ENCODE results near the gene PDIA3. TPM values are rescaled to one million over a fixed set of nuclear protein-coding genes. Genes with fewer than 3 reads are reported as not detected.

PDIA3 gene
- total and polyA plus RNA-seq, 2 of the 13 experiments (the other 11 are each of a cell fraction or from before 2014, with no cell fraction given) = 238 to 433 TPM

DNA sequence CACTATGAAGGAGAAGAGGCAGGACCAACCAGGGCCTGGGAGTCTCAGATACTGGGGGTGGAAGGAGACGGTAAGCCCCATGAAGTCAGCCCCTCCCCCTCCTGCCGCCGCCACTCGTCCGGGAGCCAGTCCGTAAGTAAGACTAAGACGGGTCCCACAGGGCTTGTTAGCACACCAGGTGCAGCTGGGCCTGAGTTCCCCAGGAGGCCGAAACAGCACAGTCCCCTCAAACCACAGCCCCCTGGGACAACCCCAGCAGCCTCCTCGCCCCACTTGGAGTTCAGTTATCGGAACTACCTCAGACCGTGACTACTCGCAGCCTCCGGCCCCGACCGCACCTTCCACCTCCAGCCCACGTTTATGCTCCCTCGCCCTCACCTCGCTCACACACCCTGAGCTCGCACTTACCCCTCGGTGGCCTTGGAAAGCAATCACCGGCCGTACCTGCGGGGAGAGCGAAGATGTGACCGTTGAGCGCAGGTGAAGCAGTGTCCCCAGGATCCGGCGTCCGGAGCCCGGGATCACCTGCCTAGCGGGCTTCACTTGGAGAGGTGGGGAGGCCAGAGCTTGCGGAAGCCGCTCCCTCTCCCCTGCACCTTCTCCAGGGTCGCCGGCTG lies 30.0 kb downstream of the PDIA3 start (continued):
- TF ChIP-seq, protein P1, sequence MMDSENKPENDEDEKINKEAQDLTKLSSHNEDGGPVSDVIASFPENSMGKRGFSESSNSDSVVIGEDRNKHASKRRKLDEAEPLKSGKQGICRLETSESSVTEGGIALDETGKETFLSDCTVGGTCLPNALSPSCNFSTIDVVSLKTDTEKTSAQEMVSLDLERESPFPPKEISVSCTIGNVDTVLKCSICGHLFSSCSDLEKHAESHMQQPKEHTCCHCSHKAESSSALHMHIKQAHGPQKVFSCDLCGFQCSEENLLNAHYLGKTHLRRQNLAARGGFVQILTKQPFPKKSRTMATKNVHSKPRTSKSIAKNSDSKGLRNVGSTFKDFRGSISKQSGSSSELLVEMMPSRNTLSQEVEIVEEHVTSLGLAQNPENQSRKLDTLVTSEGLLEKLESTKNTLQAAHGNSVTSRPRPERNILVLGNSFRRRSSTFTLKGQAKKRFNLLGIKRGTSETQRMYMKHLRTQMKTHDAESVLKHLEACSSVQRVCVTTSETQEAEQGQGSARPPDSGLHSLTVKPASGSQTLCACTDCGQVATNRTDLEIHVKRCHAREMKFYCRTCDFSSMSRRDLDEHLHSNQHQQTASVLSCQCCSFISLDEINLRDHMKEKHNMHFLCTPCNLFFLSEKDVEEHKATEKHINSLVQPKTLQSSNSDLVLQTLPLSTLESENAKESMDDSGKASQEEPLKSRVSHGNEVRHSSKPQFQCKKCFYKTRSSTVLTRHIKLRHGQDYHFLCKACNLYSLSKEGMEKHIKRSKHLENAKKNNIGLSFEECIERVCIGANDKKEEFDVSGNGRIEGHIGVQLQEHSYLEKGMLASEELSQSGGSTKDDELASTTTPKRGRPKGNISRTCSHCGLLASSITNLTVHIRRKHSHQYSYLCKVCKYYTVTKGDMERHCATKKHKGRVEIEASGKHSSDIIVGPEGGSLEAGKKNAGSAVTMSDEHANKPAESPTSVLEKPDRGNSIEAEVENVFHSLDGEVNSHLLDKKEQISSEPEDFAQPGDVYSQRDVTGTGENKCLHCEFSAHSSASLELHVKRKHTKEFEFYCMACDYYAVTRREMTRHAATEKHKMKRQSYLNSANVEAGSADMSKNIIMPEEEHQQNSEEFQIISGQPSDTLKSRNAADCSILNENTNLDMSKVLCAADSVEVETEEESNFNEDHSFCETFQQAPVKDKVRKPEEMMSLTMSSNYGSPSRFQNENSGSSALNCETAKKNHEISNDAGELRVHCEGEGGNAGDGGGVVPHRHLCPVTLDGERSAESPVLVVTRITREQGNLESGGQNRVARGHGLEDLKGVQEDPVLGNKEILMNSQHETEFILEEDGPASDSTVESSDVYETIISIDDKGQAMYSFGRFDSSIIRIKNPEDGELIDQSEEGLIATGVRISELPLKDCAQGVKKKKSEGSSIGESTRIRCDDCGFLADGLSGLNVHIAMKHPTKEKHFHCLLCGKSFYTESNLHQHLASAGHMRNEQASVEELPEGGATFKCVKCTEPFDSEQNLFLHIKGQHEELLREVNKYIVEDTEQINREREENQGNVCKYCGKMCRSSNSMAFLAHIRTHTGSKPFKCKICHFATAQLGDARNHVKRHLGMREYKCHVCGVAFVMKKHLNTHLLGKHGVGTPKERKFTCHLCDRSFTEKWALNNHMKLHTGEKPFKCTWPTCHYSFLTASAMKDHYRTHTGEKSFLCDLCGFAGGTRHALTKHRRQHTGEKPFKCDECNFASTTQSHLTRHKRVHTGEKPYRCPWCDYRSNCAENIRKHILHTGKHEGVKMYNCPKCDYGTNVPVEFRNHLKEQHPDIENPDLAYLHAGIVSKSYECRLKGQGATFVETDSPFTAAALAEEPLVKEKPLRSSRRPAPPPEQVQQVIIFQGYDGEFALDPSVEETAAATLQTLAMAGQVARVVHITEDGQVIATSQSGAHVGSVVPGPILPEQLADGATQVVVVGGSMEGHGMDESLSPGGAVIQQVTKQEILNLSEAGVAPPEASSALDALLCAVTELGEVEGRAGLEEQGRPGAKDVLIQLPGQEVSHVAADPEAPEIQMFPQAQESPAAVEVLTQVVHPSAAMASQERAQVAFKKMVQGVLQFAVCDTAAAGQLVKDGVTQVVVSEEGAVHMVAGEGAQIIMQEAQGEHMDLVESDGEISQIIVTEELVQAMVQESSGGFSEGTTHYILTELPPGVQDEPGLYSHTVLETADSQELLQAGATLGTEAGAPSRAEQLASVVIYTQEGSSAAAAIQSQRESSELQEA (CRISPR knock-in tag; IDR thresholded peaks at IDR 0.05; ENCODE audit: not compliant biosample characterization) = peak; percentile 18
- TF ChIP-seq AGO1 (IDR thresholded peaks at IDR 0.05; ENCODE audit: low read depth, low read length, poor library complexity, severe bottlenecking) = peak; percentile 51
- no peak for TF ChIP-seq SMAD3 (CRISPR knock-in tag; IDR thresholded peaks at IDR 0.05)
- TF ChIP-seq EED (CRISPR knock-in tag; IDR thresholded peaks at IDR 0.05) = peak; percentile 77; the same call in 1 of the 2 replicates
- TF ChIP-seq, protein P2, sequence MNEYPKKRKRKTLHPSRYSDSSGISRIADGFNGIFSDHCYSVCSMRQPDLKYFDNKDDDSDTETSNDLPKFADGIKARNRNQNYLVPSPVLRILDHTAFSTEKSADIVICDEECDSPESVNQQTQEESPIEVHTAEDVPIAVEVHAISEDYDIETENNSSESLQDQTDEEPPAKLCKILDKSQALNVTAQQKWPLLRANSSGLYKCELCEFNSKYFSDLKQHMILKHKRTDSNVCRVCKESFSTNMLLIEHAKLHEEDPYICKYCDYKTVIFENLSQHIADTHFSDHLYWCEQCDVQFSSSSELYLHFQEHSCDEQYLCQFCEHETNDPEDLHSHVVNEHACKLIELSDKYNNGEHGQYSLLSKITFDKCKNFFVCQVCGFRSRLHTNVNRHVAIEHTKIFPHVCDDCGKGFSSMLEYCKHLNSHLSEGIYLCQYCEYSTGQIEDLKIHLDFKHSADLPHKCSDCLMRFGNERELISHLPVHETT (CRISPR knock-in tag; conservative IDR thresholded peaks at IDR 0.05) = no peak
- TF ChIP-seq, protein P3, sequence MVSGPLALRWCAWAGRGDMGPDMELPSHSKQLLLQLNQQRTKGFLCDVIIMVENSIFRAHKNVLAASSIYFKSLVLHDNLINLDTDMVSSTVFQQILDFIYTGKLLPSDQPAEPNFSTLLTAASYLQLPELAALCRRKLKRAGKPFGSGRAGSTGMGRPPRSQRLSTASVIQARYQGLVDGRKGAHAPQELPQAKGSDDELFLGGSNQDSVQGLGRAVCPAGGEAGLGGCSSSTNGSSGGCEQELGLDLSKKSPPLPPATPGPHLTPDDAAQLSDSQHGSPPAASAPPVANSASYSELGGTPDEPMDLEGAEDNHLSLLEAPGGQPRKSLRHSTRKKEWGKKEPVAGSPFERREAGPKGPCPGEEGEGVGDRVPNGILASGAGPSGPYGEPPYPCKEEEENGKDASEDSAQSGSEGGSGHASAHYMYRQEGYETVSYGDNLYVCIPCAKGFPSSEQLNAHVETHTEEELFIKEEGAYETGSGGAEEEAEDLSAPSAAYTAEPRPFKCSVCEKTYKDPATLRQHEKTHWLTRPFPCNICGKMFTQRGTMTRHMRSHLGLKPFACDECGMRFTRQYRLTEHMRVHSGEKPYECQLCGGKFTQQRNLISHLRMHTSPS (CRISPR knock-in tag; IDR thresholded peaks at IDR 0.05; ENCODE audit: low read depth) = peak; percentile 17; the same call in 1 of the 2 replicates
- no peak for TF ChIP-seq FLYWCH1 (CRISPR knock-in tag; IDR thresholded peaks at IDR 0.05)
- no peak for TF ChIP-seq FOXP1 (IDR thresholded peaks at IDR 0.05)
- TF ChIP-seq FOXP1 (CRISPR knock-in tag; IDR thresholded peaks at IDR 0.05) = no peak
- TF ChIP-seq AGO2 (optimal IDR thresholded peaks at IDR 0.05; ENCODE audit: low read depth, low read length) = peak; percentile 63
- TF ChIP-seq KAT8 (CRISPR knock-in tag; IDR thresholded peaks at IDR 0.05) = 0 out of 2 replicates have a peak, but pooled peaks have one; percentile 28
- 0 out of 2 replicates have a peak, but pooled peaks have one; percentile 24 for TF ChIP-seq MIER2 (CRISPR knock-in tag; IDR thresholded peaks at IDR 0.05)
- no peak for TF ChIP-seq NR2F6 (IDR thresholded peaks at IDR 0.05)
- TF ChIP-seq NR2F6 (CRISPR knock-in tag; IDR thresholded peaks at IDR 0.05) = no peak
- TF ChIP-seq ATF7-NPFF (CRISPR knock-in tag; IDR thresholded peaks at IDR 0.05; ENCODE audit: low read depth) = 0 out of 2 replicates have a peak, but pooled peaks have one; percentile 54
- peak; percentile 13; the same call in 1 of the 2 replicates for TF ChIP-seq CHD2 (IDR thresholded peaks at IDR 0.05; ENCODE audit: low read depth, low read length)
- 0 out of 2 replicates have a peak, but pooled peaks have one; percentile 8 for TF ChIP-seq SP5 (CRISPR knock-in tag; IDR thresholded peaks at IDR 0.05; ENCODE audit: borderline replicate concordance, low read depth)
- 0 out of 2 replicates have a peak, but pooled peaks have one; percentile 46 for TF ChIP-seq ZFYVE20 (CRISPR knock-in tag; IDR thresholded peaks at IDR 0.05; ENCODE audit: borderline replicate concordance, low read depth)
- peak; percentile 70; the same call in 1 of the 2 replicates for TF ChIP-seq ZNF749 (CRISPR knock-in tag; IDR thresholded peaks at IDR 0.05; ENCODE audit: borderline replicate concordance)
- TF ChIP-seq ZNF790 (CRISPR knock-in tag; IDR thresholded peaks at IDR 0.05; ENCODE audit: borderline replicate concordance) = no peak

Measured in HepG2 (cell line).